Mesendoderm (in vitro differentiated cells): ENCODE results near the gene HMGCS1.
"Not testable (repeated sequence)": the region's sequence is repeated elsewhere in the genome, so short reads cannot be mapped to it uniquely, and the experiment has no call there.

ENCODE experiments used
- DNase-seq: peaks from one replicate; pipeline ENCODE4 v3.0.0; 2013
- H2AK5ac ChIP-seq: 2 replicates; pipeline ENCODE4 v1.6.1; 2013; ENCODE audit warnings: low read length, inconsistent platforms
- H2BK120ac ChIP-seq: 2 replicates; pipeline ENCODE4 v1.6.1; 2013; ENCODE audit warnings: low read depth, mild to moderate bottlenecking, low read length, moderate library complexity, mixed read lengths
- H2BK15ac ChIP-seq: replicated peaks from 2 replicates; pipeline ENCODE4 v1.6.1; 2013; ENCODE audit warnings: low read depth, mild to moderate bottlenecking, moderate library complexity
- H2BK5ac ChIP-seq: 2 replicates; pipeline ENCODE4 v1.6.1; 2013; ENCODE audit warnings: low read length, inconsistent platforms
- H3K18ac ChIP-seq: 2 replicates; pipeline ENCODE4 v1.6.1; 2013; ENCODE audit warnings: mild to moderate bottlenecking, low read length, mixed read lengths
- H3K23ac ChIP-seq: one replicate; pipeline ENCODE4 v1.6.1; 2013; ENCODE audit warnings: low read length
- H3K27ac ChIP-seq: 2 replicates; pipeline ENCODE4 v1.5.1; 2013; ENCODE audit warnings: low read depth, mild to moderate bottlenecking, inconsistent platforms, low read length, moderate library complexity
- H3K27me3 ChIP-seq: 2 replicates; pipeline ENCODE4 v1.6.1; 2013; ENCODE audit warnings: low read length, control low read depth, mild to moderate bottlenecking, inconsistent platforms; ENCODE audit not compliant: insufficient read depth, poor library complexity
- H3K36me3 ChIP-seq: 2 replicates; pipeline ENCODE4 v1.6.1; 2013; ENCODE audit warnings: low read length, inconsistent platforms; ENCODE audit not compliant: control insufficient read depth, insufficient read depth
- H3K4ac ChIP-seq: one replicate; pipeline ENCODE4 v1.6.1; 2013; ENCODE audit warnings: low read depth, mild to moderate bottlenecking, low read length, moderate library complexity
- H3K4me1 ChIP-seq: 2 replicates; pipeline ENCODE4 v1.6.1; 2013; ENCODE audit warnings: low read depth, low read length, inconsistent platforms; ENCODE audit not compliant: control insufficient read depth
- H3K4me2 ChIP-seq: 2 replicates; pipeline ENCODE4 v1.6.1; 2013; ENCODE audit warnings: low read length
- H3K4me3 ChIP-seq: 2 replicates; pipeline ENCODE4 v1.5.1; 2013; ENCODE audit warnings: mild to moderate bottlenecking, low read length
- H3K56ac ChIP-seq: one replicate; pipeline ENCODE4 v1.6.1; 2013; ENCODE audit warnings: low read length
- H3K79me1 ChIP-seq: 2 replicates; pipeline ENCODE4 v1.6.1; 2013; ENCODE audit warnings: low read length, inconsistent platforms
- H3K79me2 ChIP-seq: 2 replicates; pipeline ENCODE4 v1.6.1; 2013; ENCODE audit warnings: mild to moderate bottlenecking, low read length; ENCODE audit not compliant: control insufficient read depth, insufficient read depth
- H3K9ac ChIP-seq: 2 replicates; pipeline ENCODE4 v1.6.1; 2013; ENCODE audit warnings: low read length, inconsistent platforms
- H4K5ac ChIP-seq: one replicate; pipeline ENCODE4 v1.6.1; 2013; ENCODE audit warnings: low read length
- H4K8ac ChIP-seq: one replicate; pipeline ENCODE4 v1.6.1; 2013; ENCODE audit warnings: low read depth, mild to moderate bottlenecking, control low read depth, low read length, moderate library complexity
- WGBS: extraction: QIAGEN DNeasy Blood & Tissue Kit; methylation state at CpG from one replicate; pipeline ENCODE4 v1.1.7; 2013; ENCODE audit warnings: low lambda C conversion rate, missing lambda C conversion rate; ENCODE audit not compliant: insufficient coverage; ENCODE audit errors: extremely low coverage; 5-methylcytosine and 5-hydroxymethylcytosine counted together

Gene HMGCS1

DNA sequence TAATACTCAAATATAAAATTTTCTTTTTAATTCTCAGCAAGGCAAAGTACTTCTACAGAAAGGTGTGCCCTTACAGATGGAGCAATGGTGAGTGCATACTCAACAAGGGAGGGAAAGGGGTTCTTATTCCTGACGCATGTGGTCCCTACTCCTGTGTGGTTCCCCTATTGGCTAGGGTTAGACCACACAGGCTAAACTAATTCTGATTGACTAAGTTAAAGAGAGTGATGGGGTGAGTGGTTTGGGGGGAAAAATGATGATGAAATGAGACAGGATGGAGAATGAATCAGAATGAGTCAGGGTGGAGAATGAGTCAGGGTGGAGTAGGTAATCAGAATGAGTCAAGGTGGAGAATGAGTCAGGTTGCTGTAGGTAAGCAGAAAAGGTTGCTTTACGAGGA lies 22.9 kb upstream of the HMGCS1 start:
- Histone ChIP-seq H3K18ac (no peak overlapping the region), H2AK5ac (no peak overlapping the region), H3K27ac (no peak overlapping the region), H3K79me2 (no peaks in the 10 kb centered on the region), H2BK15ac (no peak overlapping the region), H3K4me2 (no peak overlapping the region), H3K4me3 (no peak overlapping the region), H3K4me1 (no peaks in the 10 kb centered on the region), H4K8ac (no peak overlapping the region), H3K27me3 (no peaks in the 10 kb centered on the region), H3K36me3 (no peaks in the 10 kb centered on the region), H3K9ac (no peak overlapping the region), H3K56ac (no peak overlapping the region), H4K5ac (no peak overlapping the region), H3K4ac (no peak overlapping the region), H3K79me1 (no peaks in the 10 kb centered on the region), H2BK120ac (no peak overlapping the region), H2BK5ac (no peak overlapping the region), H3K23ac (no peak overlapping the region)
- WGBS = no CpG with 5 or more reads among the region's 2 CpGs
- DNase-seq = no peak

DNA sequence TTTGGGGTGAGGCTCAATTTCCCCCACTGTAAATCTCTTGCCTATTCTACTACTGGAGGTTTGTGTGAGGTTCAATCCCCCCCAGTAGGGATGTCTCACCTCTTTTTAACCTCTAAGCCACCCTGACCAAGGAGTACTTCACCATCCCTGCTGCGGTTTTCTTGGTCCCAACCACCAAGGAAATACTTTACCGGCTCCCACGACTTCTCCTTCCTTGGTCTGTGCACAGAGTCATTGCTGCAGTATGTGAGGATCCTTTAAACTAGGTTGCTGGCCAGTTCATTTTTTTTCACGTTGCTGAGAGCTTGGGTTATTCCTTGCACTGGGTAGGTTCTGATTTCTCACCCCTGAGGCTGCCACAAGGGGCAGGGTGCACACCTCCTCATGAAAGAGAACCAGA lies 22.5 kb upstream of the HMGCS1 start:
- Histone ChIP-seq H4K8ac (no peak overlapping the region), H2BK120ac (no peak overlapping the region), H2AK5ac (no peak overlapping the region), H3K4me1 (no peaks in the 10 kb centered on the region), H3K4ac (no peak overlapping the region), H3K4me2 (no peak overlapping the region), H3K79me1 (no peaks in the 10 kb centered on the region), H3K79me2 (no peaks in the 10 kb centered on the region), H3K4me3 (no peak overlapping the region), H3K27ac (no peak overlapping the region), H2BK15ac (no peak overlapping the region), H3K27me3 (no peaks in the 10 kb centered on the region), H3K56ac (no peak overlapping the region), H3K23ac (no peak overlapping the region), H4K5ac (no peak overlapping the region), H3K18ac (no peak overlapping the region), H3K9ac (no peak overlapping the region), H3K36me3 (no peaks in the 10 kb centered on the region), H2BK5ac (no peak overlapping the region)
- WGBS = no CpG with 5 or more reads among the region's 4 CpGs
- DNase-seq = no peak

DNA sequence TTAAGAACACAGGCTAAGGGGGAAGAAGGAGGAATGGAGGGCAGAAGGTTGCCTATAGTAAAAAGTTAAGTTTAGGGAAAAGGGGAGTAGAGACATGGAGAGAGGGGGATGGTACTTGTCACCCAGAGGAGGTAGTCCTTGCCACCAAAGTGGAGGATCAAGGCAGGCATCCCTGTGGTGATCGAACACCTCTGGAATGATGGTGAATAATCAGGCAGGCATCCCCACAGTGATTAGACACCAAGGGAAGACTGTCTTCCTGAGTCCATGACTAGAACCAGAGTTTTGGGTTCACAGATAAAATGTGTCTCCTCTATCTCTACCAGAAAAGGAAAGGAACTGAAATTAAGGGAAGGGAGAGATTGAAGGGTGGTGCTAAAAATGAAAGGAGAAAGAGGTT lies 19.2 kb upstream of the HMGCS1 start:
- Histone ChIP-seq H2BK5ac (no peak overlapping the region), H3K4me2 (no peak overlapping the region), H2BK15ac (no peak overlapping the region), H3K23ac (no peak overlapping the region), H3K27me3 (no peaks in the 10 kb centered on the region), H2AK5ac (no peak overlapping the region), H4K8ac (no peak overlapping the region), H3K4me1 (no peaks in the 10 kb centered on the region), H3K9ac (no peak overlapping the region), H3K36me3 (no peaks in the 10 kb centered on the region), H3K18ac (no peak overlapping the region), H3K79me1 (no peaks in the 10 kb centered on the region), H4K5ac (no peak overlapping the region), H3K56ac (no peak overlapping the region), H2BK120ac (no peak overlapping the region), H3K79me2 (no peaks in the 10 kb centered on the region), H3K27ac (no peak overlapping the region), H3K4me3 (no peak overlapping the region), H3K4ac (no peak overlapping the region)
- WGBS = no CpG with 5 or more reads among the region's 1 CpG
- no peak for DNase-seq

DNA sequence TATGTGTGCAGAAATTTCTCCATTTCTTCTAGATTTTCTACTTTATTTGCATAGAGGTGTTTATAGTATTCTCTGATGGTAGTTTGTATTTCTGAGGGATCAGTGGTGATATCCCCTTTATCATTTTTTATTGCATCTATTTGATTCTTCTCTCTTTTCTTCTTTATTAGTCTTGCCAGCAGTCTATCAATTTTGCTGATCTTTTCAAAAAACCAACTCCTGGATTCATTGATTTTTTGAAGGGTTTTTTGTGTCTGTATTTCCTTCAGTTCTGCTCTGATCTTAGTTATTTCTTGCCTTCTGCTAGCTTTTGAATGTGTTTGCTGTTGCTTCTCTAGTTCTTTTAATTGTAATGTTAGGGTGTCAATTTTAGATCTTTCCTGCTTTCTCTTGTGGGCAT lies 12.4 kb upstream of the HMGCS1 start:
- H2AK5ac ChIP-seq, H3K79me1 ChIP-seq, H3K4me2 ChIP-seq, H3K4me3 ChIP-seq, DNase-seq, H3K9ac ChIP-seq, H2BK120ac ChIP-seq, H4K8ac ChIP-seq, H2BK5ac ChIP-seq, H3K36me3 ChIP-seq, H3K79me2 ChIP-seq, H3K4me1 ChIP-seq, H3K27me3 ChIP-seq, H3K27ac ChIP-seq, H3K4ac ChIP-seq, H3K23ac ChIP-seq, H3K18ac ChIP-seq, H3K56ac ChIP-seq, H4K5ac ChIP-seq, H2BK15ac ChIP-seq: not testable (repeated sequence)

DNA sequence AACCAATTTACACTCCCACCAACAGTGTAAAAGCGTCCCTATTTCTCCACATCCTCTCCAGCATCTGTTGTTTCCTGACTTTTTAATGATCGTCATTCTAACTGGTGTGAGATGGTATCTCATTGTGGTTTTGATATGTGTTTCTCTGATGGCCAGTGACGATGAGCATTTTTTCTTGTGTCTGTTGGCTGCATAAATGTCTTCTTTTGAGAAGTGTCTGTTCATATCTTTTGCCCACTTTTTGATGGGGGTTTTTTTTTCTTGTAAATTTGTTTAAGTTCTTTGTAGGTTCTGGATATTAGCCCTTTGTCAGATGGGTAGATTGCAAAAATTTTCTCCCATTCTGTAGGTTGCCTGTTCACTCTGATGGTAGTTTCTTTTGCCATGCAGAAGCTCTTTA lies 10.3 kb upstream of the HMGCS1 start:
- not testable (repeated sequence) for H3K27ac ChIP-seq, H4K8ac ChIP-seq, H3K4me3 ChIP-seq, H3K36me3 ChIP-seq, H2BK15ac ChIP-seq, H2BK5ac ChIP-seq, H3K23ac ChIP-seq, H2AK5ac ChIP-seq, H3K4me1 ChIP-seq, H3K18ac ChIP-seq, H3K56ac ChIP-seq, H2BK120ac ChIP-seq, H3K79me1 ChIP-seq, H4K5ac ChIP-seq, H3K9ac ChIP-seq, H3K79me2 ChIP-seq, H3K27me3 ChIP-seq, H3K4me2 ChIP-seq, H3K4ac ChIP-seq, DNase-seq
- no CpG with 5 or more reads among the region's 3 CpGs for WGBS

DNA sequence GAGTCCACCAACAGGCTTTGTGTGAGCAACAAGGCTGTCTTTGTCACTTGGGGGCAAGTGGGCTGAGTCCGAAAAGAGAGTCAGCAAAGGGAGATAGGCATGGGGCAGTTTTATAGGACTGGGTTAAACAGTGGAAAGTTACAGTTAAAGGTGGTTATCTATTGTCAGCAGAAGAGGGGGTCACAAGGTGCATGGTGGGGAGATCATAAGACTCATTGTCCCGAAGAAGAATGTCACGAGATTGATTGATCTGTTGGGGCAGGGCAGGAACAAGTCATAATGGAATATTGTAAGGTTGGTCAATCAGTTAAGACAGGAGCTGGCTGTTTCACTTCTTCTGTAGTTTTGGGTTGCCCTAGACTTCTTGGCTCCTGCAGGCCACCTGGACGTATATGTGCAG lies 7.6 kb upstream of the HMGCS1 start:
- Histone ChIP-seq H3K79me1 (no peaks in the 10 kb centered on the region), H2AK5ac (no peak overlapping the region), H3K27ac (no peak overlapping the region), H3K4me2 (no peak overlapping the region), H3K56ac (no peak overlapping the region), H3K18ac (no peak overlapping the region), H4K8ac (no peak overlapping the region), H2BK15ac (no peak overlapping the region), H3K27me3 (no peaks in the 10 kb centered on the region), H3K9ac (no peak overlapping the region), H3K36me3 (no peaks in the 10 kb centered on the region), H2BK5ac (no peak overlapping the region), H3K79me2 (no peaks in the 10 kb centered on the region), H3K4me1 (no peaks in the 10 kb centered on the region), H4K5ac (no peak overlapping the region), H3K23ac (no peak overlapping the region), H2BK120ac (no peak overlapping the region), H3K4me3 (no peak overlapping the region), H3K4ac (no peak overlapping the region)
- DNase-seq = no peak
- WGBS = no CpG with 5 or more reads among the region's 4 CpGs
